ENCODE measurements around the gene UHRF1.

GRCh38 chr19:4970558-4971423, 61.5 kb downstream of the UHRF1 start:
- TF ChIP-seq, protein P1, sequence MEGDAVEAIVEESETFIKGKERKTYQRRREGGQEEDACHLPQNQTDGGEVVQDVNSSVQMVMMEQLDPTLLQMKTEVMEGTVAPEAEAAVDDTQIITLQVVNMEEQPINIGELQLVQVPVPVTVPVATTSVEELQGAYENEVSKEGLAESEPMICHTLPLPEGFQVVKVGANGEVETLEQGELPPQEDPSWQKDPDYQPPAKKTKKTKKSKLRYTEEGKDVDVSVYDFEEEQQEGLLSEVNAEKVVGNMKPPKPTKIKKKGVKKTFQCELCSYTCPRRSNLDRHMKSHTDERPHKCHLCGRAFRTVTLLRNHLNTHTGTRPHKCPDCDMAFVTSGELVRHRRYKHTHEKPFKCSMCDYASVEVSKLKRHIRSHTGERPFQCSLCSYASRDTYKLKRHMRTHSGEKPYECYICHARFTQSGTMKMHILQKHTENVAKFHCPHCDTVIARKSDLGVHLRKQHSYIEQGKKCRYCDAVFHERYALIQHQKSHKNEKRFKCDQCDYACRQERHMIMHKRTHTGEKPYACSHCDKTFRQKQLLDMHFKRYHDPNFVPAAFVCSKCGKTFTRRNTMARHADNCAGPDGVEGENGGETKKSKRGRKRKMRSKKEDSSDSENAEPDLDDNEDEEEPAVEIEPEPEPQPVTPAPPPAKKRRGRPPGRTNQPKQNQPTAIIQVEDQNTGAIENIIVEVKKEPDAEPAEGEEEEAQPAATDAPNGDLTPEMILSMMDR (IDR thresholded peaks at IDR 0.05; ENCODE audit: low read length), result no peak
- no peak for TF ChIP-seq EZH2 (IDR thresholded peaks at IDR 0.05; ENCODE audit: borderline replicate concordance, low read length)

All from OCI-LY1 (cell line).